HG03432 (cell line): ENCODE results near the gene EHF.
A peak's percentile ranks its signal among the peaks of the same experiment; 100 is the strongest.

Source experiments
- ATAC-seq: cut with Tn5 transposase; IDR thresholded peaks from one replicate; pipeline ENCODE4 v1.9.1; 2021; ENCODE audit warnings: mild to moderate bottlenecking, moderate library complexity; ENCODE audit not compliant: unreplicated experiment

Gene EHF

GRCh38 chr11:34601609-34602008 is 19.3 kb upstream of the EHF start:
- no peak for ATAC-seq

GRCh38 chr11:34602245-34602644 is 18.6 kb upstream of the EHF start:
- ATAC-seq: no peak

DNA sequence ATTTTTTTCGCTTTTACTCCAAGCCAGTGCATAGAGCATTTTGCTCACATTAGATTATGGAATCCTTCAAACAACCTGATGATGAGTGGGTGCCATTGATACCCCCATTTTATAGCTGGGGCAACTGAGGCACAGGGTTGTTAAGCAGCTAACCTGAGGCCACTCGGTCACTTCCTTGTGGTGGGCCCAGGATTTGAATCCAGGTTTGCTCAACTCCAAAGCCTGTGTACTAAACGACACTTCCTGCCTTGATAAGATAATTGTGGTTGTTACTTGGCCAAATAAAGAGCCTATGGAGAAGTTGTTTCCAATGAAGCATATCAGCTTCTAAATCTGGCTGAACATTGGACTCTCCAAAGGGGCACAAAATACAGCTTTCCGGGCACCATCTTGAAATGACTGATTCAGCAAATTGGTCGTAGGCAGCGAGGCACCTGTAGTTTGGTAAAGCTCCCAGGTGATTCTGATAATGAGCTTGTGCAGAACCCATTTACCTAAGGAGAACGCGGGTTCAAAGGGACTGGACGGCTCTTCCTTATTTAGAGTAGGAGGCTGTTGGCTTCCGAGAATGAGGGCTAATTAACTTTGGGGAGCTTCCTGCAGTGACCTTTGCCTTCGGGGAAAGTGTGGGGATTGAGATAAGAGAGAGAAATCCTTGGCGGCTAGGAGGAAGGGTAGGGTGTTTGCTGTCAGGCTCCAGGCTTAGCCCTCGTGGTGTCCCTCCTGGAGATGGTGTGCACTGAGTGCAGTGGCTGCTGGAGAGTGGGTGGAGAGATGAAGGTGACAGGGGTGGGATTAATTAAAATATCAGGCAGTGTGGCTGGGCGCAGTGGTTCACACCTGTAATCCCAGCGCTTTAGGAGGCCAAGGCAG is 17.5 kb upstream of the EHF start:
- ATAC-seq: no peak

DNA sequence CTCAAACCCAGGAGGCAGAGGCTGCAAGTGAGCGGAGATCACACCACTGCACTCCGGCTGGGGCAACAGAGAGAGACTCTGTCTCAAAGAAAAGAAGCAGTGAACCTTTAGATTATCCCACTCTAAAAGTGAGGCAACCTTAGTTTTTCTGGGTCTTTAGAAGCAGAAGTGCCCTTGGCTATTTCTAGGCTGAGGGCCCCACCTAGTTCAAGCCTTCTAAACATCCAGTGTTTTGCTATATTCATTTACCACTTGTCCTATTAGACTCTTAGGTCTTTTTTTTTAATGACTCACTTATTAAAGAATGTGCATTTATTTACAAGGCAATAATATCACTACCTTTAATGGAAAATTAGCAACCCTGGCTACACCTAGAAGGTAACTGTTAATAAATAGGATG is 16.7 kb upstream of the EHF start:
- ATAC-seq: no peak

DNA sequence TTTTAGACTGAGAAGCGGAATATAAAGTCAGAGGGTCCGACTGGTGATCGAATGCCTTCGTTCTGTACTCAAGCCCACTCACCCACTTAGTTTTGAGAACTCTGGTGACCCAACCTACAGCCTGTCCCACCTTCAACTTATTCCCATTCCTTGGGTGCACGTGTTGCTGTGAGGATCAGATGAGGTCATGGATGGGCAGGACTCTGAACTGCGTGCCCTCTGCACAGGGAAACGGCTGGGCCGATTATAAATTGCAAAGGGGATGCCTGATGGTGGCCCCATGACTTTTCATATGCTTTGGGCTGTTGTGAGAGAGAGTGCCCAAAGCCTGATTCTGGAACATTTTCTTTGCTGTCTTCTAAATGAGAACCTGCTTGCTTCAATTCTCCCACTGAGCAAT is 16.0 kb upstream of the EHF start:
- ATAC-seq: no peak

- no peak for ATAC-seq
Observed at GRCh38 chr11:34605481-34606325, 15.2 kb upstream of the EHF start.

DNA sequence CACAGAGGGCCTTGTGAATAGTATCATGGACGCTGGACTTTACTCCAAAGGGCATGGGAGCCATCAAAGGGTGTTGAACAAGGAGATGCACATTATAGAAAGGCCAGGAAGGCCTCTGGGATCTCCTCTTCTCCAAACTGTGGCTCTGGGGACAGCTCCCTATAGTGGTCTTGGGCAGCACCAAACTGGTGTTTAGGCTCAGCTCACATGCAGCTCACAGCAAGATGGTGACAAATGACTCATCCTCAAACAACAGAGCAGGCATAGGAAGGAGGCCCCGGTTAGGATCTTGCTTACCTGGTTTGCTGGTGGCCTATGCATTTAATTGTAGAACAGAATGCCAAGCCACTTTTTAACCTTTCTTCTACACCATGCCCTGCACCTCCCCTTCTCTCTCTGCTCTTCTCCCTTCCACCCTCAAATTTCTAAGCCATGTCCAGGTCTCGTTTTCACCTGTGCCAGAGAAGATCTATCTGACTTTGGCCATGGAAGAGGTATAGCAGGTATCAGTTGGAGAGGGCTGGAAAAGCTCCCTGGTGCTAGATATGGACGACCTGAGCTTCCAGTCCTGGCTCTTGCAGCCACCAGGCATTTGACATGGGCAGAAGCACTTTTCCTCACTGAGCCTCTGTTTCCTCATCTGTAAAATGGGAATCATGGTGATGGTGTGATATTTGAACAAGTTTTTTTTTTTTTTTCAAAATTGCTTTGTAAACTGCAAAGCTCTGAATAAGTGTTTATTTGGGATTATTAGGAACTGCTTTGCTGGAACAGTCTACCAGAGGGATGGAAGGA is 14.4 kb upstream of the EHF start:
- ATAC-seq: no peak

- ATAC-seq: no peak
Observed at GRCh38 chr11:34609187-34609751, 11.6 kb upstream of the EHF start.

GRCh38 chr11:34609850-34610249 is 11.0 kb upstream of the EHF start:
- ATAC-seq: no peak

DNA sequence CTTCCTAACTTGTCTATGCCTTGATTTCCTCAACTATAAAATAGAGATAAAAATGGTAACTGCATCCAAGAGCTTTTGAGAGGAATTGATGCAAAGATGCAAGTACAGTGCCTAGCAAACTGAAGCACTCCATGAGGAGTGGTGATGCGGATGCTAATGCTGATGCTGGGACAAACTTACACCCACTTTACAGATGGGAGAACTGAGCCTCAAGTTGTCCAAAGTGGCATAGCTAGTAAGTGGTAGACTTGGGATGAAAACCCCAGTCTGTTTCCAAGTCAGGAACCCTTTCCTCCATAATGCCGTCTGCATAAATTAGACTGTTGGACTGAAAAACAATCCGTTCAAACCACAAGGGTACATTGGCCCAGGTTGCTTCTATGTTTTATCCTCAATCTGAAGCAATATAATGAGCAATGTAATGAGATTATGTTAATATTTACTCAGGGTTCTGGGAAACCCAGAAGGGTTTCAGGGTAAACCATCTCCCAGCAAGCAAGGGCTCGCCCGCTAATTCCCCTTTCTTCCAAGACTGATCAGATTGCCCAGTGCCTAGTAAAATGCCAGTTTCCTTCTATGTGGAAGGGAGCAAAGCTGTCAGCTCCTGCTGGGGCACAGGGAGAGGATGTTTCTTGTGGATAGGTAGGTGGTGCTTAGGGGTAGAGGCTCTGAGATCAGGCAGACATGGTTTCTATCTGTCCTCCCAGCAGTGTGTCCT is 10.4 kb upstream of the EHF start:
- ATAC-seq: no peak

DNA sequence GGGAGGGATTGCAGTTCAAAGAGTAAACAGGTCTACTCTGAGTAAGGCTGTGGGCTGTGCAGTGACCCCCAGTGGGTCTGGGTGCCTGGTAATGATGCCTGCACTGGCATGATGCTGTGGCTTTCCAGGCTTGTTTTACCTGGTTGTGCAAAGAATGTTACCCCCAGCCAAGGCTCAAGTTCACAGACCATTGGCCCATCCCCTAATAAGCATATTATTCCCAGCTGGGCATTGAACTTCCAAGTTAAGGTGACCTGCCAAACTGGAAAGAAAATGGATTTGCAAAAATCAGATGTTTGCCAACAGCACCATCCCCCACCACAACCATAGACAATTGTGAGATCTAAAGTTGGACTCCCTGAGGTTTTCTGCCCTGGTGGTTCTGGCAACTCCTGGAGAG is 7.9 kb upstream of the EHF start:
- no peak for ATAC-seq

DNA sequence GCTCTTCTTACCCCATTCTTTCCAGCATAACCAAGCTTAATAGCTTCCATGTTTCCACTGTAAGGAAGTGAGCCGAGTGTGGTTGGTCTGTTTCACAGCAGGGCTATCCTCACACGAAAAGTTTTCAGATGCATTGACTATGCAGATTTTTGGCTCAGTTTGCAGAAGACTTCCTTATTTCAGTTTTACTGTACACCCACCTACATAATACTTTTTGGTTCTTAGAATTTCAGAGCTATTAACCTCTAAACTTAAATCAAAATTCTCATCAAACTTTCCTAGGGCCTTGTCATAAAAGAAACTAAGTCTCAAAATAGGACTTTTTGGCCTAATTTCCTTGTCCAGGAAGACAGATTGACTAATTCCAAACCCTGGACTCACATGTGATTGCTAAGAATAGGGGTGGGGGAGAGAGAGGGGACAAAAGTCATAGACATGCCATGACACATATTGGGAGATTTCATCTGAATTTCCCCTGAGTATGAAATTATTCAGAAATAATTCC is 7.3 kb upstream of the EHF start:
- ATAC-seq: peak; percentile 91

GRCh38 chr11:34614344-34615104 is 6.4 kb upstream of the EHF start:
- peak; percentile 70 for ATAC-seq

DNA sequence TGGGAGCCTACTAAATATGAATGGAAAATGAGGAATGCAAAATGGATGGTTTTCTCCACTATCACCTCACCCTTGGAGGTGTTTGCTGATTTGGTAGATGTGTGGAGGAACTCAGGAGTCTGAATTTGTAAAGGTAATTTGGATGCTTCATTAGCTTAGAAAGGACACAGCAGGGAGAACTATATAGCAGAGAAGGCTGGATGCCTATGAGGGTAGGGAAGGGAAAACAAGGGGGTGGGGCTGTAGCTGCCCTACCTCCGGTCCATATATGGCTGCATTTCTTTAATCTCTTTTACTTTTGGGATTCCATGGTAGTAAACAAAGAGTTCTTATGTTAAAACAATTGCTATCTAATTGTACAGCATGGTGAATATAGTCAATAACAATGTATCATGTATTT is 4.8 kb upstream of the EHF start:
- no peak for ATAC-seq

DNA sequence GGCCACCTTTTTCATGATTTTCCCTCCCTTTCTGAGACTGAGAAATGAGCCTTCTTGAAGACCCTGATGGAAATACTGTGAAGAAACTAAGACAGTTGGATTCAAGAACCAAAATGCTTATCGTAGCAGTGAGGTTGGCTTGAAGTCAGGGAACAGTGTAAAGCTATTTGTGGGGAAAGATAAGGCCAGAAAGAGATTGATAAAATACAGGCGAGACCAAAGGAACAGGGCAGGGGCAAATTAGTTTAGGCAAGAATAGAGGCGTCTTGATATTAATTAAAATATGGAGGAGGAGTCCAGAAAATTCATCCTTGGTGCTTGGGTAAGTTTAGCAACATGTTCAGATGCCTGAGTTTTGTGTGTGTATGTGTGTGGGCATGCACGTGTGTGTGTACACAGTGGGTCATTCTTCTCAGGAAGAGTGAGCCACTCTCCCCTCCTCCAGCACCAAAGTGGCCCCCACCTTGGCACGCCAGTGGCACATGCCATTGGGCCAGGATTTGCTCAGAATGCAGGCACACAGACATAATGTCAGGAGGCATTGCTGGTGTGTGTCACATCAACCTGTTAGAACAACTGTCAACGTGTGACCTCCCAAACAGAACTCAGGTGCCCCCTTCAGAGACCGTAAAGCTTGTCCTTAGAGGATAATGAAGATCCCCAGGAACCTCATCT is 3.9 kb upstream of the EHF start:
- no peak for ATAC-seq

DNA sequence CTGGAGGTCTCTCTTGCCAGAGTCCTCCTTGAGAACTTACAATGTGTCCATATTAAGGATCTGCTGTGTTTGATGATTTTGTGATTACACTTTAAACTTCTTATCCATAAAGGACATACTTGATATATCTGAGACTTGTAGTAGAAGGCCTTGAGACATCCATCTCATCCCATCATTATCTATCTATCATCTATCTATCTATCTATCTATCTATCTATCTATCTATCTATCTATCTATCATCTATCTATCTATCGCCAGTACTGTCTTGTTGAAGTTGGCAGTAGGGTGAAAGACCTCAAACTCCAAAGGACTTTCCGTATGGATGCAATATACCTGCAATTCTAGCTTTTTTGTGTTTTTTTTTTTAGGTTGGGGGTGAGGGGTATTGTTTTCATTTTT is 2.5 kb upstream of the EHF start:
- no peak for ATAC-seq

GRCh38 chr11:34619062-34619516 is 1.8 kb upstream of the EHF start:
- ATAC-seq: no peak

DNA sequence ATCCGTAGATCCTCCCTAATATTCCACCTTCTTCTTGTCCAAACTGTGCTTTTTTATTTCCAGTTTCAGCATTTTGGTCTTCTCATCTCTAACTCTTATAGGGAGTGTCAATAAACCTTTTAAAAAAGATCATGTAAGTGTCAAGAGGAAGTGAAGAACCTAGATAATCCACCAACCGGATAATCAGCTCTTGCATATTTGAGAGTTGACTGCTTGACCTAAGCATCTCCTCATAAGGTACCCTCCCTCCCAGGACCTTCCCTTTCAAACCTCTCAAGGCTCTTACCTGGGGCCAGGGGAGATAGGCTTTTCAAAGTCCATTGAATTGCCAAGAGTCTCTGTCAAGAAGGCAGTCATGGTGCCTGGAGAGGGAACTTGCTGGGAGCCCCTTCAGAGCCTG is 691 bp upstream of the EHF start:
- ATAC-seq: no peak

DNA sequence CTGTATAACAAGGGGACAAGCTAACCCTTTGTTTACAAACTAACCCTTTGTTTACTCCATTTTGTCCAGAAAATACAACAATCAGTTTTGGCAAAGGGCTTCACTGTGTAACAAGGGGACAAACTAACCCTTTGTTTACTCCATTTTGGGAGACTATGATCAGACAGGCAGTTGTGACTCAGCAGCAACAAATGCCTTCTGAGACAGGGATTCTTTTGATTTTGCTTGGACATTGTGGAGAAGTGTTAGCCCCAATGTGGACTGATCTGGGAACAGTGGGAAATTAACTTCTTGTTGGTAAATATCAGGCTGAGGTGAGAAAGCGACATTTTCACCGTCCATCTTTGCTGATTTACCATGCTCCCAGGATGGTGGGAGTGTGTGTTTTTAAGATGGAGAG is 983 bp downstream of the EHF start:
- ATAC-seq: no peak
